Breast epithelium (tissue), 4 donors: ENCODE data around the gene RFTN1. TPM values are rescaled to one million over a fixed set of nuclear protein-coding genes. Genes with fewer than 3 reads are reported as not detected.

ENCODE experiments used
- DNase-seq, 2 donors: peaks; one replicate each; pipeline ENCODE4 v3.0.0-alpha.2; 2019; ENCODE audit warnings: low spot score in 2 of 2
- H3K27ac ChIP-seq, 2 donors: fragments of 200-600 bp; sonication (generic) in 1 of 2; one replicate each; pipeline ENCODE4 v1.5.1; 2016 to 2019; ENCODE audit warnings: mild to moderate bottlenecking in 1 of 2
- H3K27me3 ChIP-seq, 2 donors: fragments of 200-600 bp; sonication (generic) in 1 of 2; one replicate each; pipeline versions ENCODE4 v1.5.1 to v1.6.0; 2017 to 2019; ENCODE audit warnings: control low read depth in 1 of 2, mild to moderate bottlenecking in 1 of 2
- H3K36me3 ChIP-seq: fragments of 200-600 bp; one replicate; pipeline ENCODE4 v1.5.1; 2019
- H3K4me1 ChIP-seq, 2 donors: fragments of 200-600 bp; sonication (generic); one replicate each; pipeline ENCODE4 v1.5.1; 2016 to 2019; ENCODE audit warnings: control low read depth in 1 of 2
- H3K4me3 ChIP-seq, 3 donors: fragments of 200-600 bp; sonication (generic); 1 replicate in 2 of 3; 2 replicates in 1 of 3; pipeline ENCODE4 v1.5.1; 2016 to 2019; ENCODE audit warnings: mild to moderate bottlenecking in 3 of 3, moderate library complexity in 2 of 3
- H3K9me3 ChIP-seq, 2 donors: fragments of 200-600 bp; sonication (generic) in 1 of 2; one replicate each; pipeline ENCODE4 v1.5.1; 2016 to 2019; ENCODE audit warnings: control low read depth in 1 of 2
- POLR2A ChIP-seq: fragments of 450-650 bp; IDR thresholded peaks from one replicate; pipeline ENCODE4 v1.6.1; 2016; ENCODE audit warnings: antibody characterized with exemption, mild to moderate bottlenecking, moderate library complexity
- POLR2AphosphoS5 ChIP-seq, 3 donors: sonication (generic); formaldehyde crosslinking; IDR thresholded peaks; one replicate each; pipeline ENCODE4 v1.6.1; 2017; ENCODE audit warnings: antibody characterized with exemption in 3 of 3
- intact Hi-C: fragments of 100-400 bp; cut with DNase I; formaldehyde crosslinking; loops from one replicate; pipeline ENCODE4 v1.15.1; 2023; ENCODE audit warnings: low total_unique reads
- total RNA-seq, 3 donors: library from RNA; depleted of rRNA; stranded (reverse); fragments of >200 nt; gene quantifications; one replicate each; pipeline ENCODE4 v1.1.0, GENCODE V29; 2016
- TF ChIP-seq, protein P1 (sequence below), 3 donors: fragments of 450-650 bp; IDR thresholded peaks; one replicate each; pipeline ENCODE4 v1.5.1; 2016 to 2017; ENCODE audit warnings: antibody characterized with exemption in 3 of 3, mild to moderate bottlenecking in 3 of 3, moderate library complexity in 3 of 3

RFTN1 gene
- total RNA-seq, 3 donors from 2014 or later: 13.9 to 108 (median 29.5) TPM

GRCh38 chr3:16372362-16373292, 140.9 kb downstream of the RFTN1 start:
- intact Hi-C loops: no loop called here
- Histone ChIP-seq H3K4me3 (no peak overlapping the region), H3K4me1 (no peaks in the 10 kb centered on the region), H3K36me3 (no peaks in the 10 kb centered on the region), H3K9me3 (no peaks in the 10 kb centered on the region), H3K27ac (peak overlapping the region in 1 of 2 donors; percentile 32), H3K27me3 (no peaks in the 10 kb centered on the region)
- DNase-seq: no peak
- TF ChIP-seq POLR2AphosphoS5 (IDR thresholded peaks at IDR 0.05) (no peak), POLR2A (no peak)
- TF ChIP-seq, protein P1, sequence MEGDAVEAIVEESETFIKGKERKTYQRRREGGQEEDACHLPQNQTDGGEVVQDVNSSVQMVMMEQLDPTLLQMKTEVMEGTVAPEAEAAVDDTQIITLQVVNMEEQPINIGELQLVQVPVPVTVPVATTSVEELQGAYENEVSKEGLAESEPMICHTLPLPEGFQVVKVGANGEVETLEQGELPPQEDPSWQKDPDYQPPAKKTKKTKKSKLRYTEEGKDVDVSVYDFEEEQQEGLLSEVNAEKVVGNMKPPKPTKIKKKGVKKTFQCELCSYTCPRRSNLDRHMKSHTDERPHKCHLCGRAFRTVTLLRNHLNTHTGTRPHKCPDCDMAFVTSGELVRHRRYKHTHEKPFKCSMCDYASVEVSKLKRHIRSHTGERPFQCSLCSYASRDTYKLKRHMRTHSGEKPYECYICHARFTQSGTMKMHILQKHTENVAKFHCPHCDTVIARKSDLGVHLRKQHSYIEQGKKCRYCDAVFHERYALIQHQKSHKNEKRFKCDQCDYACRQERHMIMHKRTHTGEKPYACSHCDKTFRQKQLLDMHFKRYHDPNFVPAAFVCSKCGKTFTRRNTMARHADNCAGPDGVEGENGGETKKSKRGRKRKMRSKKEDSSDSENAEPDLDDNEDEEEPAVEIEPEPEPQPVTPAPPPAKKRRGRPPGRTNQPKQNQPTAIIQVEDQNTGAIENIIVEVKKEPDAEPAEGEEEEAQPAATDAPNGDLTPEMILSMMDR (IDR thresholded peaks at IDR 0.05): no peak

GRCh38 chr3:16370872-16371740, 142.4 kb downstream of the RFTN1 start:
- no peak for TF ChIP-seq POLR2A
- TF ChIP-seq, protein P1 (IDR thresholded peaks at IDR 0.05): no peak
- no peak for TF ChIP-seq POLR2AphosphoS5 (IDR thresholded peaks at IDR 0.05)
- Histone ChIP-seq H3K9me3 (no peaks in the 10 kb centered on the region), H3K36me3 (no peaks in the 10 kb centered on the region), H3K4me1 (no peaks in the 10 kb centered on the region), H3K4me3 (no peak overlapping the region), H3K27ac (no peak overlapping the region), H3K27me3 (no peaks in the 10 kb centered on the region)
- intact Hi-C loops: no loop called here
- no peak for DNase-seq

DNA sequence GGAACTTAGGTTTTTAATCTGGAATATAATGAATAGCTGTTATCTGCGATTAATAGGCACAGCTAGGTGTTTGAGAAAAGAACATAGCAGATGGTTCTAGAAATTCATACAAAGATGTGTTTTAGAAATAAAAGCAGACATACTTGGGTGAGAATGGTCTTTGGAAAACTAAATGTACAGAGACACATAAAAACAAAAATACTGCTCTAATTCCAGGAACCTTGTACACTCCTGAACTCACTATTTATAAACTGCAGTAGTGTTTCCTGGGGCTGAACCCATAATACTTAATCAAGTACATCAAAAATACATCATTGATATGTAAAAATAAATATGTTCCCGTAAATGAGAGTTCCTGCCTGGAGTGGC, 143.0 kb downstream of the RFTN1 start:
- intact Hi-C loops: no loop called here
- Histone ChIP-seq H3K4me1 (no peaks in the 10 kb centered on the region), H3K4me3 (no peak overlapping the region), H3K36me3 (no peaks in the 10 kb centered on the region), H3K27me3 (no peaks in the 10 kb centered on the region), H3K9me3 (no peaks in the 10 kb centered on the region), H3K27ac (no peak overlapping the region)
- TF ChIP-seq, protein P1 (IDR thresholded peaks at IDR 0.05): no peak
- TF ChIP-seq POLR2A (no peak), POLR2AphosphoS5 (IDR thresholded peaks at IDR 0.05) (no peak)
- no peak for DNase-seq

DNA sequence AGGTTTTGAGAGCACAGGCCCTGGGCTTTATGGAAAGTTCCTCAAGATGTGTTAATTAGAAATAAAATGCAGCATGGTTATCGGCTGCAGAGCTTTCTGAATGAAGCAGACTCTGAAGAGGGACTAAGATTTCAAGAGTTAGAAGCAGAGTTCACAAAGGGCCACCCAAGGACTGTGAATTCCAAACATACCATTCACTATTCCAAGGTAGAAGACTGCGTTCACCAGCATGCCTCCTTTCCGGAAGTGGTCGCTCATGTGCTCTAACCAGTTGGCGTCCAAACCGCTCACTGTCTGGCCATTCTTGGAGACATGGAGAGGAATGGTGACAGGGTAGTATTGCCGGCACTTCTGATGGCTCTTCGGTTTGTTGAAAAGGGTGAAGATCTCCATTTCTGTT, 143.6 kb downstream of the RFTN1 start:
- H3K27ac ChIP-seq: no peak overlapping the region
- no peak overlapping the region for H3K4me3 ChIP-seq
- H3K9me3 ChIP-seq: no peaks in the 10 kb centered on the region
- no peak for TF ChIP-seq POLR2A
- TF ChIP-seq, protein P1 (IDR thresholded peaks at IDR 0.05): no peak
- no peak for TF ChIP-seq POLR2AphosphoS5 (IDR thresholded peaks at IDR 0.05)
- no peak for DNase-seq
- H3K27me3 ChIP-seq: no peaks in the 10 kb centered on the region
- H3K4me1 ChIP-seq: no peaks in the 10 kb centered on the region
- H3K36me3 ChIP-seq: no peaks in the 10 kb centered on the region
- intact Hi-C loops: no loop called here
